ENCODE results near the gene TANC1. TPM values are rescaled to one million over a fixed set of nuclear protein-coding genes. Genes with fewer than 3 reads are reported as not detected.
A peak's percentile ranks its signal among the peaks of the same experiment; 100 is the strongest.
"Not testable (repeated sequence)": the region's sequence is repeated elsewhere in the genome, so short reads cannot be mapped to it uniquely, and the experiment has no call there.

TANC1 gene
- total RNA-seq, 1 experiment from 2014 or later: 14.9 TPM

GRCh38 chr2:159131914-159132281 lies 163.5 kb downstream of the TANC1 start:
- DNase-seq (ENCODE audit: extremely low read depth, low read depth): no peak

GRCh38 chr2:159133797-159134196 lies 165.4 kb downstream of the TANC1 start:
- DNase-seq (ENCODE audit: extremely low read depth, low read depth): no peak

- no peak for DNase-seq (ENCODE audit: extremely low read depth, low read depth)
These were observed 166.5 kb downstream of the TANC1 start for GRCh38 chr2:159134979-159135378.

GRCh38 chr2:159136391-159136790 lies 168.0 kb downstream of the TANC1 start:
- no peak for DNase-seq (ENCODE audit: extremely low read depth, low read depth)

- DNase-seq (ENCODE audit: extremely low read depth, low read depth): no peak
These were observed 169.2 kb downstream of the TANC1 start for GRCh38 chr2:159137511-159138241.

GRCh38 chr2:159138642-159139182 lies 170.3 kb downstream of the TANC1 start:
- DNase-seq (ENCODE audit: extremely low read depth, low read depth): peak; percentile 89

GRCh38 chr2:159139216-159139933 lies 170.9 kb downstream of the TANC1 start:
- DNase-seq (ENCODE audit: extremely low read depth, low read depth): peak; percentile 80

- no peak for DNase-seq (ENCODE audit: extremely low read depth, low read depth)
These were observed 171.8 kb downstream of the TANC1 start for GRCh38 chr2:159140070-159140769.

- DNase-seq (ENCODE audit: extremely low read depth, low read depth): not testable (repeated sequence)
These were observed 172.4 kb downstream of the TANC1 start for GRCh38 chr2:159140821-159141220.

- DNase-seq (ENCODE audit: extremely low read depth, low read depth): no peak
These were observed 176.6 kb downstream of the TANC1 start for GRCh38 chr2:159144776-159145614.

GRCh38 chr2:159145745-159146354 lies 177.4 kb downstream of the TANC1 start:
- DNase-seq (ENCODE audit: extremely low read depth, low read depth): no peak

GRCh38 chr2:159146996-159147666 lies 178.7 kb downstream of the TANC1 start:
- no peak for DNase-seq (ENCODE audit: extremely low read depth, low read depth)

GRCh38 chr2:159147690-159148089 lies 179.2 kb downstream of the TANC1 start:
- DNase-seq (ENCODE audit: extremely low read depth, low read depth): no peak

- no peak for DNase-seq (ENCODE audit: extremely low read depth, low read depth)
These were observed 180.5 kb downstream of the TANC1 start for GRCh38 chr2:159148901-159149300.

- DNase-seq (ENCODE audit: extremely low read depth, low read depth): no peak
These were observed 181.3 kb downstream of the TANC1 start for GRCh38 chr2:159149747-159150146.

GRCh38 chr2:159150280-159150746 lies 181.9 kb downstream of the TANC1 start:
- no peak for DNase-seq (ENCODE audit: extremely low read depth, low read depth)

GRCh38 chr2:159151198-159152127 lies 183.0 kb downstream of the TANC1 start:
- DNase-seq (ENCODE audit: extremely low read depth, low read depth): no peak

- DNase-seq (ENCODE audit: extremely low read depth, low read depth): no peak
These were observed 183.8 kb downstream of the TANC1 start for GRCh38 chr2:159152128-159152778.

All from NCI-H460 (cell line).